ENCODE data around the gene ADD1.

Gene ADD1

GRCh38 chr4:2861631-2862436 lies 18.2 kb downstream of the ADD1 start:
- DNase-seq: no peak

GRCh38 chr4:2862528-2862927 lies 18.9 kb downstream of the ADD1 start:
- no peak for DNase-seq

- no peak for DNase-seq
Measured at GRCh38 chr4:2863649-2864048, 20.0 kb downstream of the ADD1 start.

GRCh38 chr4:2865196-2865780 lies 21.6 kb downstream of the ADD1 start:
- no peak for DNase-seq

GRCh38 chr4:2866160-2866861 lies 22.7 kb downstream of the ADD1 start:
- DNase-seq: no peak

GRCh38 chr4:2866891-2867290 lies 23.2 kb downstream of the ADD1 start:
- no peak for DNase-seq

- peak; percentile 45 for DNase-seq
Measured at GRCh38 chr4:2867758-2868491, 24.3 kb downstream of the ADD1 start.

- DNase-seq: no peak
Measured at GRCh38 chr4:2868877-2869487, 25.3 kb downstream of the ADD1 start.

- DNase-seq: no peak
Measured at GRCh38 chr4:2869659-2870058, 26.0 kb downstream of the ADD1 start.

GRCh38 chr4:2870082-2870481 lies 26.4 kb downstream of the ADD1 start:
- no peak for DNase-seq

- no peak for DNase-seq
Measured at GRCh38 chr4:2871466-2871865, 27.8 kb downstream of the ADD1 start.

- DNase-seq: no peak
Measured at GRCh38 chr4:2871911-2872310, 28.3 kb downstream of the ADD1 start.

- DNase-seq: no peak
Measured at GRCh38 chr4:2873329-2873728, 29.7 kb downstream of the ADD1 start.

GRCh38 chr4:2874861-2875260 lies 31.2 kb downstream of the ADD1 start:
- DNase-seq: no peak

GRCh38 chr4:2875556-2875955 lies 31.9 kb downstream of the ADD1 start:
- DNase-seq: no peak

- no peak for DNase-seq
Measured at GRCh38 chr4:2878346-2878745, 34.7 kb downstream of the ADD1 start.

- DNase-seq: no peak
Measured at GRCh38 chr4:2879026-2879425, 35.4 kb downstream of the ADD1 start.

- DNase-seq: no peak
Measured at GRCh38 chr4:2881431-2881830, 37.8 kb downstream of the ADD1 start.

GRCh38 chr4:2882341-2882740 lies 38.7 kb downstream of the ADD1 start:
- DNase-seq: no peak

- no peak for DNase-seq
Measured at GRCh38 chr4:2886161-2886560, 42.5 kb downstream of the ADD1 start.

- peak; percentile 75 for DNase-seq
Measured at GRCh38 chr4:2886622-2887021, 43.0 kb downstream of the ADD1 start.

GRCh38 chr4:2887343-2887742 lies 43.7 kb downstream of the ADD1 start:
- DNase-seq: no peak

- DNase-seq: no peak
Measured at GRCh38 chr4:2888886-2889285, 45.2 kb downstream of the ADD1 start.
